RWPE1 (cell line): Measurements from ENCODE around the gene IPCEF1.

Experiments
- CTCF ChIA-PET: fragments of 350-600 bp; sonication (Branson Sonifier 250); formaldehyde crosslinking; extraction: SDS; loops from one replicate; lab custom pipeline; 2021; lab: Yijun Ruan, JAX
- POLR2A ChIA-PET: fragments of 400-600 bp; formaldehyde crosslinking; extraction: SDS; loops from one replicate; lab custom pipeline; 2020; ENCODE audit warnings: antibody characterized with exemption; ENCODE audit not compliant: low non-redundant PET; lab: Yijun Ruan, JAX
- DNase-seq: peaks from one replicate; pipeline ENCODE4 v3.0.0; 2012; ENCODE audit warnings: low spot score
- H3K27ac ChIP-seq: fragments of 450-650 bp; 2 replicates; pipeline ENCODE4 v1.5.1; 2017
- TF ChIP-seq, protein P1 (sequence below): fragments of 450-650 bp; conservative IDR thresholded peaks from 2 replicates; pipeline ENCODE4 v1.5.1; 2017; ENCODE audit warnings: low read depth, mild to moderate bottlenecking

IPCEF1 gene

DNA sequence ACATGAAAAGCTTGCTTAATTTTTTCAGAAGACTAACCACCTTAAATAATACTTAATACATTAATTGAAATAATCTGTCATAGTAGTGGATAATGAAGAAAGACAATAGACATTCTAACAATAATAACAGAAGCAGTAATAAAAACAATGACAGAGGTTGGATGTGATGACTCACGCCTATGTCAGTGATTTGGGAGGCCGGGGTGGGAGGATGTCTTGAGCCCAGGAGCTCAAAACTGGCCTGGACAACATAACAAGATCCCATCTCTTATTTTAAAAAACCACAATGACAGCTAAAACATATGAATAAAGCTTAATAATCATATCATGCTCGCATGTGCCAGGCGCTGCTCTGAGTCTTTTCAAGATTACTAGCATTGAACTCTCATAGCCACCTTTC is 105.5 kb downstream of the IPCEF1 start:
- H3K27ac ChIP-seq: no peak overlapping the region
- ChIA-PET CTCF (interaction anchor here (0.5 to 0.6 kb wide), 2 partner anchors 100 to 1876 kb away, joined by 3 read pairs; no protein-coding TSS in a partner anchor), POLR2A (no interaction called here)
- DNase-seq: no peak
- TF ChIP-seq, protein P1, sequence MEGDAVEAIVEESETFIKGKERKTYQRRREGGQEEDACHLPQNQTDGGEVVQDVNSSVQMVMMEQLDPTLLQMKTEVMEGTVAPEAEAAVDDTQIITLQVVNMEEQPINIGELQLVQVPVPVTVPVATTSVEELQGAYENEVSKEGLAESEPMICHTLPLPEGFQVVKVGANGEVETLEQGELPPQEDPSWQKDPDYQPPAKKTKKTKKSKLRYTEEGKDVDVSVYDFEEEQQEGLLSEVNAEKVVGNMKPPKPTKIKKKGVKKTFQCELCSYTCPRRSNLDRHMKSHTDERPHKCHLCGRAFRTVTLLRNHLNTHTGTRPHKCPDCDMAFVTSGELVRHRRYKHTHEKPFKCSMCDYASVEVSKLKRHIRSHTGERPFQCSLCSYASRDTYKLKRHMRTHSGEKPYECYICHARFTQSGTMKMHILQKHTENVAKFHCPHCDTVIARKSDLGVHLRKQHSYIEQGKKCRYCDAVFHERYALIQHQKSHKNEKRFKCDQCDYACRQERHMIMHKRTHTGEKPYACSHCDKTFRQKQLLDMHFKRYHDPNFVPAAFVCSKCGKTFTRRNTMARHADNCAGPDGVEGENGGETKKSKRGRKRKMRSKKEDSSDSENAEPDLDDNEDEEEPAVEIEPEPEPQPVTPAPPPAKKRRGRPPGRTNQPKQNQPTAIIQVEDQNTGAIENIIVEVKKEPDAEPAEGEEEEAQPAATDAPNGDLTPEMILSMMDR: no peak

DNA sequence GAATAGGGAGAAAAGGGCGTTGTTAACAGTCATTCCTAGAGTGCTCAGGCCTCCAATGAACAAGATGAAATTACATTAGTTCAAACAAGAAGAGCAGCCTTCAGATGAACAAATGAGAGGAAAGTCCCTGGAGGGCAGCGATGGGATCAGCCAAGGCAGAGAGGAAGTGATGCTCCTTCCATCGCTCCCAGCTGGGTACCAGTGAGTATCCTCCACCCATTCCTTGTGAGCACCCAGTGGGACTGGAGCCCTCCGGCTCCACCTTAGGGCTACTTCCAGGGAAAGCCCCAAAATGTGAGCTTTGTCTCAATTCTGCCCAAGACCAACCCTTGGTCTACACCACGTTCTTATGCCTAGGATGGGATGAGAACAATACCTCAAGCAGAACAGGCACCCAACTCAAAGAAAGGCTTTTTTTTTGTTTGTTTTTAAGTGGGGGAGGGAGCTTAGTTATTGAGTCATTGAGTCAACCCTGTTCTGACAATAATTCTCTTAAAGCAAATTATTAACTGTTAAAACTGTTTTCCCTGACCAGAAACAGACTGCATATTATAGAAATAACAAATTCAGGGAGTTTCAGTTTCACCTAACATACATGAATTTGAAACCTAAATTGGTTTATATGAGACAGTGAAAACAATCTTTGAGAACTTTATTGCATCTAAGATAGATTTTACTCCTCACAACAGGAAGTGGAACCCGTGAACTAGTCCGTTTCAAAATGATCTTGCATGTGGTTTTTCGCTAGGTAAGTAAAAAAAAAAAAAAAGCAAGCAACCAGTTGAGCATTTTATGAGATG is 106.9 kb downstream of the IPCEF1 start:
- H3K27ac ChIP-seq: no peak overlapping the region
- DNase-seq: no peak
- POLR2A ChIA-PET: no interaction called here
- TF ChIP-seq, protein P1: no peak
- CTCF ChIA-PET: interaction anchor here (0.6 kb wide), 1 partner anchor 920 kb away, joined by 3 read pairs; no protein-coding TSS in a partner anchor

DNA sequence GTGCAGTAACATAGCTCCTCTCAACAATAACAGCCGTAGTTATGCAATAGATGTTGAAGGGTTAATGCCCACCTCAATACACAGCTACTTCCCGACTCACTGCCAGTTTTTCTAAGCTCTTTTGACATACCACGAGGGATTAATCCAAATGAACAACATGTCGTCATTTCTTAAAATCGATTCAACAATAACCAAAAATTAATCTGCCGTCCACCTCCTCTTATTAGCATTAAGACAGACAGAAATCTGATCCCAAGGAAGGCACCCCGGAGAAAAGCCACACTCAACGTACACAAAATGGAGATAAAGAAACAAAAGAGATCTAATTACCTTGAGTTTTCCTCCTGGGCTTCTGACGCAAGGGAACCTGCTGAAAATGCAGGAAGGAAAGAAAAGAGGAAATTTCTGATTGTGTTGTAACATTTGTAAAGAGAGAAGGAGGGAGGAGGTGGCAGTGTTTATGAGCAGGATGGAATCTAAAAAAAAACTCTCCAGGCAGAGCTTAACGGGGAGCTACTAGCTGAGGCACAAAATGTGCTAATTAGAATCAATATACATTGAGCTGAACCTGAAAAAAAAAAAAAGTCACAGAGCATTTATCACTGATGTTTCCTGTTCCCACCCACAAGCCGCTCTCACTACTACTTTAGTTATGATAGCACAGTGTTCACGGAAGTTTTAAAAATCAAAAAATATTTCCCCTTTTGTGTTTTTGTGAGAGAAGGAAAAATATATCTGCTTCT is 109.3 kb downstream of the IPCEF1 start:
- no peak overlapping the region for H3K27ac ChIP-seq
- TF ChIP-seq, protein P1: no peak
- no peak for DNase-seq
- ChIA-PET CTCF (interaction anchor here (0.7 kb wide), 1 partner anchor 1349 kb away, joined by 4 read pairs; no protein-coding TSS in a partner anchor), POLR2A (no interaction called here)

DNA sequence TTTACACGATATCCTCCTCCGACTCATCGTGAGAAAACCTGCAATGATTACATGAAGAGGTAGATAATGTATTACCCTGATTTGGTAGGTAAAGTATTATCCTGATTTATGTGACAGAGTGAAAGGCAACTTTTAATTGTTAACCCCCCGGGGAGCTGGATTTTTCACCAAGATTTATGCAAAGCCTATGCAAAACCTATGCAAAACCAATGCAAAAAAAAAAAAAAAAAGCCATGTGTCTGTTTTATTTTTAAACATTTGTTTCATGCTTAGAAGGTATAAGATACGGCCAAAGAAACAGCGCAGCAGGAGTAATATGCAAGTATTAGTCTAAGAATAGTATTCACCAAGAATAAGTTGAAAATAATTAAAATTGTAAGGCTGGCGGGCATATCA is 109.9 kb downstream of the IPCEF1 start:
- H3K27ac ChIP-seq: no peak overlapping the region
- POLR2A ChIA-PET: no interaction called here
- TF ChIP-seq, protein P1: no peak
- CTCF ChIA-PET: no interaction called here
- DNase-seq: no peak

DNA sequence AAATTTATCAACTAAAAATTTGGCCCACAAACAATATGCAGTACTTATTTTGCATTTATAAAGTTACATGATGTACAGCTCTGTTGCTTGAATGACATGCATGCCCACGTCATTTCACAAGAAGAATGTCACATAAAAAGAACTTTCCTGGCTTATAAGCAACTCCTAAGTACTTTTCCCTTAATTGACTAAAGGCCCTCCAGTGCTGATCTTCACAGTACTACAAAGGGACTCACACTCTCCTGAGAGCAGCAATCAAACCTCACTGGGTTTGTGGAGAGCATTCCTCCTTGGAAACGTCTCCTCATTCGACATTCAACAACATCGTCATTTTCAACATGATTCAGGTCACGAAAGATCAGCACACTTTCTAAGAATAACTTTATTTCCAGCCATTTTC is 111.1 kb downstream of the IPCEF1 start:
- POLR2A ChIA-PET: no interaction called here
- no peak overlapping the region for H3K27ac ChIP-seq
- DNase-seq: no peak
- TF ChIP-seq, protein P1: no peak
- CTCF ChIA-PET: no interaction called here
